HepG2 (cell line): ENCODE data around the gene HOXD1. TPM values are rescaled to one million over a fixed set of nuclear protein-coding genes. Genes with fewer than 3 reads are reported as not detected.

ENCODE experiments used
- FOXK2 ChIP-seq: fragments of 450-650 bp; IDR thresholded peaks from 2 replicates; pipeline ENCODE4 v1.6.1; 2016
- KAT7 ChIP-seq: IDR thresholded peaks from 2 replicates; pipeline ENCODE4 v1.6.1; 2018; ENCODE audit warnings: borderline replicate concordance, missing compliant biosample characterization
- KLF11 ChIP-seq: IDR thresholded peaks from 2 replicates; pipeline ENCODE4 v1.6.1; 2016; ENCODE audit warnings: missing compliant biosample characterization
- MTF2 ChIP-seq: sonication (generic); formaldehyde crosslinking; IDR thresholded peaks from 2 replicates; pipeline ENCODE4 v1.5.0; 2020; ENCODE audit warnings: missing genetic modification reagents, borderline replicate concordance
- PITX1 ChIP-seq: sonication (generic); formaldehyde crosslinking; IDR thresholded peaks from 2 replicates; pipeline ENCODE4 v1.5.1; 2020; ENCODE audit warnings: mild to moderate bottlenecking, missing genetic modification reagents
- SAFB2 ChIP-seq: sonication (generic); formaldehyde crosslinking; IDR thresholded peaks from 2 replicates; pipeline ENCODE4 v1.5.1; 2020; ENCODE audit warnings: missing genetic modification reagents, low read depth, mild to moderate bottlenecking, borderline replicate concordance
- SRF ChIP-seq: IDR thresholded peaks from 2 replicates; pipeline ENCODE4 v1.6.1; 2011; ENCODE audit warnings: mild to moderate bottlenecking, low read depth, low read length, moderate library complexity
- ZKSCAN5 ChIP-seq: sonication (generic); formaldehyde crosslinking; IDR thresholded peaks from 2 replicates; pipeline ENCODE4 v1.5.1; 2020; ENCODE audit warnings: mild to moderate bottlenecking, missing genetic modification reagents
- ZNF101 ChIP-seq: sonication (generic); formaldehyde crosslinking; IDR thresholded peaks from 2 replicates; pipeline ENCODE4 v1.4.0; 2020; ENCODE audit warnings: mild to moderate bottlenecking, low read depth, missing genetic modification reagents, borderline replicate concordance
- ZNF251 ChIP-seq: sonication (generic); formaldehyde crosslinking; IDR thresholded peaks from 2 replicates; pipeline ENCODE4 v1.9.0; 2021; ENCODE audit warnings: mild to moderate bottlenecking, missing genetic modification reagents
- ZNF446 ChIP-seq: sonication (generic); formaldehyde crosslinking; IDR thresholded peaks from 2 replicates; pipeline ENCODE4 v1.5.0; 2020; ENCODE audit warnings: mild to moderate bottlenecking, missing genetic modification reagents
- ZNF737 ChIP-seq: sonication (generic); formaldehyde crosslinking; IDR thresholded peaks from 2 replicates; pipeline ENCODE4 v1.5.0; 2020; ENCODE audit warnings: missing genetic modification reagents, mild to moderate bottlenecking, borderline replicate concordance
- ZNF746 ChIP-seq: sonication (generic); formaldehyde crosslinking; IDR thresholded peaks from 2 replicates; pipeline ENCODE4 v1.8.0; 2022; ENCODE audit warnings: mild to moderate bottlenecking, missing genetic modification reagents
- ZNF839 ChIP-seq: sonication (generic); formaldehyde crosslinking; IDR thresholded peaks from 2 replicates; pipeline ENCODE4 v1.4.0; 2020; ENCODE audit warnings: missing genetic modification reagents, mild to moderate bottlenecking, borderline replicate concordance
- polyA plus RNA-seq, 8 experiments: library from polyadenylated mRNA; depleted of rRNA in 3 of 8; stranded (reverse) in 7 of 8; unstranded in 1 of 8; fragments of >200 nt; fragmentation: Illumina TruSeq in 4 of 8; extraction: Trizol in 4 of 8; gene quantifications; 2 replicates each; pipeline versions ENCODE4 v1.2.1 to v1.2.3, GENCODE V29; 2011 to 2016; ENCODE audit warnings: low read depth in 4 of 8, missing spikeins in 1 of 8, mixed read lengths in 1 of 8; ENCODE audit not compliant: insufficient read depth in 1 of 8
- total RNA-seq, 5 experiments: library from RNA; depleted of rRNA; stranded (reverse); fragments of >200 nt; fragmentation: Illumina TruSeq; extraction: Trizol; gene quantifications; 2 replicates each; pipeline ENCODE4 v1.2.3, GENCODE V29; 2016; ENCODE audit warnings: low read depth in 1 of 5
- TF ChIP-seq, protein P1 (sequence below): IDR thresholded peaks from 2 replicates; pipeline ENCODE4 v1.4.0; 2020; ENCODE audit warnings: mild to moderate bottlenecking, missing genetic modification reagents
- TF ChIP-seq, protein P2 (sequence below): sonication (generic); formaldehyde crosslinking; IDR thresholded peaks from 2 replicates; pipeline ENCODE4 v1.8.1; 2023; ENCODE audit warnings: missing genetic modification reagents, mild to moderate bottlenecking, borderline replicate concordance
- TF ChIP-seq, protein P3 (sequence below): sonication (generic); formaldehyde crosslinking; IDR thresholded peaks from 2 replicates; pipeline ENCODE4 v1.5.0; 2020; ENCODE audit warnings: missing genetic modification reagents
- TF ChIP-seq, protein P4 (sequence below): sonication (generic); formaldehyde crosslinking; IDR thresholded peaks from 2 replicates; pipeline ENCODE4 v1.8.0; 2022; ENCODE audit warnings: mild to moderate bottlenecking, missing genetic modification reagents; ENCODE audit not compliant: insufficient replicate concordance
- TF ChIP-seq, protein P5 (sequence below): sonication (generic); formaldehyde crosslinking; IDR thresholded peaks from 2 replicates; pipeline ENCODE4 v1.5.0; 2020; ENCODE audit warnings: mild to moderate bottlenecking, missing genetic modification reagents

Gene HOXD1
- total and polyA plus RNA-seq, 2 of the 13 experiments (the other 11 are each of a cell fraction or from before 2014, with no cell fraction given), result 10.0 to 22.3 TPM

DNA sequence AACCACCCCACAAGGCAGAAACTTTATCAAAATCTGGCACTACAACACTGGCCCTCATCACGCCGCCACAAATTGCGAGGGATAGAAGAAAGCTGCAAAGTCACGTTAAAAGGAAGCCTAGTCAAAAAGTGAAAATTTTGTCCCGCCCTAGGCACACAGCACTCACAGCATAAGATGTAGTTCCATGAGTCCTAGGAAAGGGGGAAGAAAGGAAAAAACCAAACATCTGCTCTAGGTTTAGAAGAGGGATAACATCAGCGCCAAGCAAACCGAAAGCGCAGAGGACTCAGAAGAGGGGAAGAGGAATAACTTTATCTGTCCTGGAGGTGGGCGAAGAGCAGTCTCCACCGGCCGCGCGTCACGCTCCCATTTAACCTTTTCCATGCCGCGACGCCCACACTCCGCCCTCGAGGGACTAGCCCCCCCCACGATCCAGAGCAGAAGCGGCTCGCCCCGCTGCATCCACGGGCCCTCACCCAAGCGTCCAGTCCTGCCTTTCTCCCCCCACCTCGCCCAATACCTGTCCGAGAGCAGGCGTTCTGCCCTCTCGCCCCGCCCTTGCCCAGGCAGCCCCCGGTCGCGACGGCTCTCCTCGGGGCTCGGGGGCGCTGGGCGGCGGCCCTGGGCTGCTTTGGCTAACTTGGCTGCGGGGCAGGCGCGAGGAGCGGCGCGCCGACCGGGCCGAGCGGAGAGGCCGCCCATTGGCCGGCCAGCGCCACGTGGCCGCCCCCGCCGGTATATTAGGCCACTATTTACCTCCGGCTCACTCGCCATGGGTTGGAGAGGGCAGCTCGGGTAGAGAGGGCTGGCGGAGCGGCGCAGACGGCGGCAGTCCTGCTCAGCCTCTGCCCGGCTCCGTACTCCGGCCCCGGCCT lies at the start of gene HOXD1 (continued):
- peak; percentile 63; the same call in 1 of the 2 replicates for TF ChIP-seq SAFB2 (CRISPR knock-in tag)
- TF ChIP-seq, protein P1, sequence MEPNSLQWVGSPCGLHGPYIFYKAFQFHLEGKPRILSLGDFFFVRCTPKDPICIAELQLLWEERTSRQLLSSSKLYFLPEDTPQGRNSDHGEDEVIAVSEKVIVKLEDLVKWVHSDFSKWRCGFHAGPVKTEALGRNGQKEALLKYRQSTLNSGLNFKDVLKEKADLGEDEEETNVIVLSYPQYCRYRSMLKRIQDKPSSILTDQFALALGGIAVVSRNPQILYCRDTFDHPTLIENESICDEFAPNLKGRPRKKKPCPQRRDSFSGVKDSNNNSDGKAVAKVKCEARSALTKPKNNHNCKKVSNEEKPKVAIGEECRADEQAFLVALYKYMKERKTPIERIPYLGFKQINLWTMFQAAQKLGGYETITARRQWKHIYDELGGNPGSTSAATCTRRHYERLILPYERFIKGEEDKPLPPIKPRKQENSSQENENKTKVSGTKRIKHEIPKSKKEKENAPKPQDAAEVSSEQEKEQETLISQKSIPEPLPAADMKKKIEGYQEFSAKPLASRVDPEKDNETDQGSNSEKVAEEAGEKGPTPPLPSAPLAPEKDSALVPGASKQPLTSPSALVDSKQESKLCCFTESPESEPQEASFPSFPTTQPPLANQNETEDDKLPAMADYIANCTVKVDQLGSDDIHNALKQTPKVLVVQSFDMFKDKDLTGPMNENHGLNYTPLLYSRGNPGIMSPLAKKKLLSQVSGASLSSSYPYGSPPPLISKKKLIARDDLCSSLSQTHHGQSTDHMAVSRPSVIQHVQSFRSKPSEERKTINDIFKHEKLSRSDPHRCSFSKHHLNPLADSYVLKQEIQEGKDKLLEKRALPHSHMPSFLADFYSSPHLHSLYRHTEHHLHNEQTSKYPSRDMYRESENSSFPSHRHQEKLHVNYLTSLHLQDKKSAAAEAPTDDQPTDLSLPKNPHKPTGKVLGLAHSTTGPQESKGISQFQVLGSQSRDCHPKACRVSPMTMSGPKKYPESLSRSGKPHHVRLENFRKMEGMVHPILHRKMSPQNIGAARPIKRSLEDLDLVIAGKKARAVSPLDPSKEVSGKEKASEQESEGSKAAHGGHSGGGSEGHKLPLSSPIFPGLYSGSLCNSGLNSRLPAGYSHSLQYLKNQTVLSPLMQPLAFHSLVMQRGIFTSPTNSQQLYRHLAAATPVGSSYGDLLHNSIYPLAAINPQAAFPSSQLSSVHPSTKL (CRISPR knock-in tag), result peak; percentile 16; the same call in 1 of the 2 replicates
- TF ChIP-seq, protein P2, sequence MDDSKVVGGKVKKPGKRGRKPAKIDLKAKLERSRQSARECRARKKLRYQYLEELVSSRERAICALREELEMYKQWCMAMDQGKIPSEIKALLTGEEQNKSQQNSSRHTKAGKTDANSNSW (CRISPR knock-in tag), result peak; percentile 14; the same call in 1 of the 2 replicates
- TF ChIP-seq ZNF101 (CRISPR knock-in tag), result no peak
- no peak for TF ChIP-seq SRF
- TF ChIP-seq KLF11 (CRISPR knock-in tag), result no peak
- TF ChIP-seq ZNF839, result no peak
- TF ChIP-seq PITX1 (CRISPR knock-in tag), result no peak; the same call in 1 of the 2 replicates
- 0 out of 2 replicates have a peak, but pooled peaks have one; percentile 54 for TF ChIP-seq ZNF251 (CRISPR knock-in tag)
- TF ChIP-seq ZKSCAN5, result no peak
- TF ChIP-seq, protein P3, sequence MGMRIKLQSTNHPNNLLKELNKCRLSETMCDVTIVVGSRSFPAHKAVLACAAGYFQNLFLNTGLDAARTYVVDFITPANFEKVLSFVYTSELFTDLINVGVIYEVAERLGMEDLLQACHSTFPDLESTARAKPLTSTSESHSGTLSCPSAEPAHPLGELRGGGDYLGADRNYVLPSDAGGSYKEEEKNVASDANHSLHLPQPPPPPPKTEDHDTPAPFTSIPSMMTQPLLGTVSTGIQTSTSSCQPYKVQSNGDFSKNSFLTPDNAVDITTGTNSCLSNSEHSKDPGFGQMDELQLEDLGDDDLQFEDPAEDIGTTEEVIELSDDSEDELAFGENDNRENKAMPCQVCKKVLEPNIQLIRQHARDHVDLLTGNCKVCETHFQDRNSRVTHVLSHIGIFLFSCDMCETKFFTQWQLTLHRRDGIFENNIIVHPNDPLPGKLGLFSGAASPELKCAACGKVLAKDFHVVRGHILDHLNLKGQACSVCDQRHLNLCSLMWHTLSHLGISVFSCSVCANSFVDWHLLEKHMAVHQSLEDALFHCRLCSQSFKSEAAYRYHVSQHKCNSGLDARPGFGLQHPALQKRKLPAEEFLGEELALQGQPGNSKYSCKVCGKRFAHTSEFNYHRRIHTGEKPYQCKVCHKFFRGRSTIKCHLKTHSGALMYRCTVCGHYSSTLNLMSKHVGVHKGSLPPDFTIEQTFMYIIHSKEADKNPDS, result no peak; the same call in 1 of the 2 replicates
- no peak for TF ChIP-seq KAT7
- no peak for TF ChIP-seq FOXK2
- no peak for TF ChIP-seq MTF2
- no peak for TF ChIP-seq ZNF737
- peak; percentile 65 for TF ChIP-seq ZNF746 (CRISPR knock-in tag)
- peak; percentile 79; the same call in 1 of the 2 replicates for TF ChIP-seq ZNF446
- TF ChIP-seq, protein P4, sequence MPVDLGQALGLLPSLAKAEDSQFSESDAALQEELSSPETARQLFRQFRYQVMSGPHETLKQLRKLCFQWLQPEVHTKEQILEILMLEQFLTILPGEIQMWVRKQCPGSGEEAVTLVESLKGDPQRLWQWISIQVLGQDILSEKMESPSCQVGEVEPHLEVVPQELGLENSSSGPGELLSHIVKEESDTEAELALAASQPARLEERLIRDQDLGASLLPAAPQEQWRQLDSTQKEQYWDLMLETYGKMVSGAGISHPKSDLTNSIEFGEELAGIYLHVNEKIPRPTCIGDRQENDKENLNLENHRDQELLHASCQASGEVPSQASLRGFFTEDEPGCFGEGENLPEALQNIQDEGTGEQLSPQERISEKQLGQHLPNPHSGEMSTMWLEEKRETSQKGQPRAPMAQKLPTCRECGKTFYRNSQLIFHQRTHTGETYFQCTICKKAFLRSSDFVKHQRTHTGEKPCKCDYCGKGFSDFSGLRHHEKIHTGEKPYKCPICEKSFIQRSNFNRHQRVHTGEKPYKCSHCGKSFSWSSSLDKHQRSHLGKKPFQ (CRISPR knock-in tag), result peak; percentile 79
- TF ChIP-seq, protein P5, sequence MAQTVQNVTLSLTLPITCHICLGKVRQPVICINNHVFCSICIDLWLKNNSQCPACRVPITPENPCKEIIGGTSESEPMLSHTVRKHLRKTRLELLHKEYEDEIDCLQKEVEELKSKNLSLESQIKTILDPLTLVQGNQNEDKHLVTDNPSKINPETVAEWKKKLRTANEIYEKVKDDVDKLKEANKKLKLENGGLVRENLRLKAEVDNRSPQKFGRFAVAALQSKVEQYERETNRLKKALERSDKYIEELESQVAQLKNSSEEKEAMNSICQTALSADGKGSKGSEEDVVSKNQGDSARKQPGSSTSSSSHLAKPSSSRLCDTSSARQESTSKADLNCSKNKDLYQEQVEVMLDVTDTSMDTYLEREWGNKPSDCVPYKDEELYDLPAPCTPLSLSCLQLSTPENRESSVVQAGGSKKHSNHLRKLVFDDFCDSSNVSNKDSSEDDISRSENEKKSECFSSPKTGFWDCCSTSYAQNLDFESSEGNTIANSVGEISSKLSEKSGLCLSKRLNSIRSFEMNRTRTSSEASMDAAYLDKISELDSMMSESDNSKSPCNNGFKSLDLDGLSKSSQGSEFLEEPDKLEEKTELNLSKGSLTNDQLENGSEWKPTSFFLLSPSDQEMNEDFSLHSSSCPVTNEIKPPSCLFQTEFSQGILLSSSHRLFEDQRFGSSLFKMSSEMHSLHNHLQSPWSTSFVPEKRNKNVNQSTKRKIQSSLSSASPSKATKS (CRISPR knock-in tag), result no peak
